ENCODE measurements around the gene LRP3. TPM values are rescaled to one million over a fixed set of nuclear protein-coding genes. Genes with fewer than 3 reads are reported as not detected.
A peak's percentile ranks its signal among the peaks of the same experiment; 100 is the strongest.
"Not testable (repeated sequence)": the region's sequence is repeated elsewhere in the genome, so short reads cannot be mapped to it uniquely, and the experiment has no call there.

The LRP3 gene
- total RNA-seq, 1 donor: 11.2 TPM

GRCh38 chr19:33175886-33176669, 18.1 kb upstream of the LRP3 start:
- no peak for TF ChIP-seq CTCF (IDR thresholded peaks at IDR 0.05; ENCODE audit: insufficient read depth, low read depth, low read length)
- peak; percentile 43 for DNase-seq (ENCODE audit: low read depth)
- peak overlapping the region; percentile 88 for H3K4me3 ChIP-seq (ENCODE audit: low read depth, low read length)

DNA sequence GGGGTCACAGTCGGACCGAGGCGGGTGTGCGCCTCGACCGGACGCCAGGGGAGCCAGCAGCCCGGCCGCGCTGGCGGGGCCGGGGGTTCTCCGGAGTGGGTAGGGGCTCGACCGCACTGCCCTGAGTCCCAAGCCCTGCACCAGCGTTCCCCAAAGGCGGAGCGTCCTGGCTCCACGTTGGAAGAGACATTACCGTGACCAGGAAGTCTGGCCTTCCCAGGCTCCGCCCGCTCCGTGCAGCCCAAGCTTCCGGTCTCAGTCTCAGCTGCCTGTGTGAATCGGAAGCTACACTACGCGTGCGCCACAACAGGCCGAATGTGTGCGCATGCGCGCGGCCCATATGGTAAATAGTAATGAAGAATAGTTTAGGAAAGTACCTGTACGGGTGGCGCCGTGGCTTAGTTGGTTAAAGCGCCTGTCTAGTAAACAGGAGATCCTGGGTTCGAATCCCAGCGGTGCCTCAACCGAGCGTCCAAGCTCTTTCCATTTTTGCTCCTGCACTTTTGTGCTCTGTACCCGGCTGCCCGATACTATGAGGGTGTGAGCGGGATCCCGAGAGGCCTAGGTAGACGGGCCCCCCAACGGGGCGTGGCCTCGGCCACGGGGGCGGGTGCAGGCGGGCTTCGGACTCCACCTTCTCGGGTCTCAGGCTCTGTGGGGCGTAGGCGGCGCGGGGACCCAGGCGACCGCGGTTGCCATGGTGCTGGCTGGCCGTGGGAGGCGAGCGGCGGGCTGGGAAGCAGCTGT, 17.3 kb upstream of the LRP3 start:
- TF ChIP-seq CTCF (IDR thresholded peaks at IDR 0.05; ENCODE audit: insufficient read depth, low read depth, low read length): peak; percentile 23
- peak overlapping the region; percentile 88 for H3K4me3 ChIP-seq (ENCODE audit: low read depth, low read length)
- DNase-seq (ENCODE audit: low read depth): peak; percentile 99

DNA sequence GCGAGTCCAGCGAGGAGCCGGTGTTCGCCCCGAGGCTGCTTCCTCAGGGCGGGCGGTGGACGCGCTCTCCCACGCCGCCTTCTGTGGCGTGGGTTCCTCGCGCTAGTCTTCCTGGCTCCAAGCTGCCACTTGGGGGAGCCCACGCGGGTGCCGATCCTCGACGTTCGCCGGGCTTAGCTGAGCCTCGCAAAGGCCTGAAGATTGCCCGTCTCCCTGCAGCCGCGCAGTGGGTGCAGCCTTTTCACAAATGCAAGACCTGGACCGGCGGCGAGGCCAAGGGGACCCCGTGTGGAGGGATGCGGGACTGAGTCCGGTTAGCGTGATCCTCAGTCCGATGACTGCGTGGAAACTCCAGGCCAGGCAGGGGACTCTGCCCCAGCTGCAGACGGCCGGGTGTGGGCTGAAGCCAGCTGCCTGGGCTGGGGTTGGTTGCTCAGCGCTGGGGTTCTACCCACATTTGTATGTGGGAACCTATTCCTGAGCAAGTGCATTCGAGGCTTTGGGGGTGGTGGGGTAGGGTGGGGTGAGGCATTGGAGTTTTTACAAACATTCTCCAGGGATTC, 16.6 kb upstream of the LRP3 start:
- no peak for DNase-seq (ENCODE audit: low read depth)
- peak; percentile 47 for TF ChIP-seq CTCF (IDR thresholded peaks at IDR 0.05; ENCODE audit: insufficient read depth, low read depth, low read length)
- peak overlapping the region; percentile 60 for H3K4me3 ChIP-seq (ENCODE audit: low read depth, low read length)

DNA sequence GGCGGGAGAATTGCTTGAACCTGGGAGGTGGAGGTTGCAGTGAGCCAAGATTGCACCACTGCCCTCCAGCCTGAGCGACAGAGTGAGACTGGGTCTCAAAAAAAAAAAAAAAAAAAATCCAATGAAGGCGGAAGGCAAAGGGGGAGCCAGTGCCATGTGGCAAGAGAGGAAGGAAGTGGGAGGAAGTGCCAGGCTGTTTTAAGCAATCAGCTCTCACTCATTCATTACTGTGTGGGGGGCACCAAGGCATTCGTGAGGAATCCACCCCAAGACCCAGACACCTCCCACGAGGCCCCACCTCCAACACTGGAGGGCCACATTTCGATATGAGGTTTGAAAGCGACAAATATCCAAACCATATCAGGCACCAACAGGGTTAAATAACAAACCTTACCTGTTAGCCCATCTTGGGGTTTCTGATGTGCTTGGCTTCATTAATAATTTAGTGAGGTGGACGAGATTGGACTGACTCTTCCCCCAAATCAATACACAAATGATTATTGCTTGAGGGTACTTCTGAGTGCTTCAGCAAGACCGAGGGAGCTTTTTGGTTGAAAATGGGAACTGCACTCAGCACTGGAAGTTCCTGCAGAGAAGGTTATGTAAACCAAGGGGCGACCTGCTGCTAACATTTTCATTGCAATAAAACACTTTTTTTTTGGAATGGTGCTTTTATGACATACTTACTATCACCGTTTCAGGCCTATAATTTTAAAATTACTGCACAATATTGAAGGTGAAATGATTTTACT, 7.5 kb upstream of the LRP3 start:
- DNase-seq (ENCODE audit: low read depth): no peak
- no peak overlapping the region for H3K4me3 ChIP-seq (ENCODE audit: low read depth, low read length)
- no peak for TF ChIP-seq CTCF (IDR thresholded peaks at IDR 0.05; ENCODE audit: insufficient read depth, low read depth, low read length)

DNA sequence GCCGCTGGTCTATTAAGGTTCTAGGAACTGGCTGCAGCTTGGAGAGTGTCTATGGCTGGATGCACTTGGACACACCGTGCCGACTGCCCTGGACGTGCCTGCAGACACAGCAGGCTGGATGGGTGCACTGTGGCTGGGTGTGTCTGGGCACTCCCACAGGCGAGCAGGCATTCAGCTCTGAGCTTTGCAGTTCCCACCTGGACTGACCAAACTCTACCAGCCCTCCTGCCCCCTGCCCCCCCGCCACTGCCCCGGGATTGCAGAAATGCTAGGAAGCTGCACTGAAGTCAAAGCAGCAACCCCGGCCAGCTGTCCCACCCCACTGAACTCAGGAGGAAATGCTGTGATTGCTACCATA, 7.0 kb upstream of the LRP3 start:
- TF ChIP-seq CTCF (IDR thresholded peaks at IDR 0.05; ENCODE audit: insufficient read depth, low read depth, low read length): no peak
- no peak for DNase-seq (ENCODE audit: low read depth)
- no peak overlapping the region for H3K4me3 ChIP-seq (ENCODE audit: low read depth, low read length)

DNA sequence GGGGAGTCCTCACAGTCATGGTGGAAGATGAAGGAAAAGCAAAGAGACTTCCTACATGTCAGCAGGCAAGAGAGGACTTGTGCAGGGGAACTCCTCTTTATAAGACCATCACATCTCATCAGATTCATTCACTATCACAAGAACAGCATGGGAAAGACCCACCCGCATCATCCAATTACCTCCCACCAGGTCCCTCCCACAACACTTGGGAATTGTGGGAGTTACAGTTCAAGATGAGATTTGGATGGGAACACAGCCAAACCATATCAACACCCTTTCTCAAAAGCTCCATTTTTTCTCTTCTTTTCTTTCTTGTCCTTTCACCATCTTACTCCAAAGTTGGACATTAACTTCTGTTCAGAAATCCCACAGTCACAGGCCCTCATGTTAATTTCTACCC, 4.7 kb upstream of the LRP3 start:
- H3K4me3 ChIP-seq (ENCODE audit: low read depth, low read length): no peak overlapping the region
- no peak for DNase-seq (ENCODE audit: low read depth)
- TF ChIP-seq CTCF (IDR thresholded peaks at IDR 0.05; ENCODE audit: insufficient read depth, low read depth, low read length): no peak

DNA sequence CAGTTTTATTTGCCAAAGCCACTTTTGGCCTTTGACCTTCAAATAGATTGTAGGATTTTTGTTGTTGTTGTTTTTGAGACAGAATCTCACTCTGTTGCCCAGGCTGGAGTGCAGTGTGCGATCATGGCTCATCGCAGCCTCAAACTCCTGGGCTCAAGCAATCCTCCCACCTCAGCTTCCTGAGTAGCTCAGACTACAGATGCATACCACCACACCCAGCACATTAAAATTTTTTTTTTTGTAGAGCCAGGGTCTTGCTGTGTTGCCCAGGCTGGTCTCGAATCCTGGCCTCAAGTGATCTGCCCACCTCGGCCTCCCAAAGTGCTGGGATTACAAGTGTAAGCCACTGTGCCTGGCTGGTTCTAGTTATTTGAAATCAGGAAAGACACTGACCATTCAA, 3.0 kb upstream of the LRP3 start:
- not testable (repeated sequence) for H3K4me3 ChIP-seq (ENCODE audit: low read depth, low read length); DNase-seq (ENCODE audit: low read depth)

All from fibroblast of villous mesenchyme (primary cell).